ENCODE data around the gene CLDN12.

The CLDN12 gene

DNA sequence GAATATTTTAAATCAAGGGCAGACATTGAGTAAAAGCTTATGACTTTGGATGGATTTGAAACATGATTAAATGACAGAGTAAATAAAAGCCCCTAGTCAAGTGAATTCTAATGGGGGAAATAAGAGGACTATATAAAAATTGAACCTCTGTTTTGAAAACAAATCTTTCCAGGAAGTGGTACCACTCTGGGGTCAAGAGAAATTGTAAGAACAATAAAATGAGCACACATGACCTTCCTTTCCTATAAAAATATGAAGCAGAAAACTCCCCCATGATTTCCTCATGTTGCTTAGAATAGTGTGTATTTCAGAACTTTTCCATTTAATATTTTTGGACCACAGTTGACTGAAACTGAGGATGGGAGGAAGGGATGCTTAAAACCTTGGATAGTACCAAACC is 12.3 kb upstream of the CLDN12 start:
- TF ChIP-seq, protein P1, sequence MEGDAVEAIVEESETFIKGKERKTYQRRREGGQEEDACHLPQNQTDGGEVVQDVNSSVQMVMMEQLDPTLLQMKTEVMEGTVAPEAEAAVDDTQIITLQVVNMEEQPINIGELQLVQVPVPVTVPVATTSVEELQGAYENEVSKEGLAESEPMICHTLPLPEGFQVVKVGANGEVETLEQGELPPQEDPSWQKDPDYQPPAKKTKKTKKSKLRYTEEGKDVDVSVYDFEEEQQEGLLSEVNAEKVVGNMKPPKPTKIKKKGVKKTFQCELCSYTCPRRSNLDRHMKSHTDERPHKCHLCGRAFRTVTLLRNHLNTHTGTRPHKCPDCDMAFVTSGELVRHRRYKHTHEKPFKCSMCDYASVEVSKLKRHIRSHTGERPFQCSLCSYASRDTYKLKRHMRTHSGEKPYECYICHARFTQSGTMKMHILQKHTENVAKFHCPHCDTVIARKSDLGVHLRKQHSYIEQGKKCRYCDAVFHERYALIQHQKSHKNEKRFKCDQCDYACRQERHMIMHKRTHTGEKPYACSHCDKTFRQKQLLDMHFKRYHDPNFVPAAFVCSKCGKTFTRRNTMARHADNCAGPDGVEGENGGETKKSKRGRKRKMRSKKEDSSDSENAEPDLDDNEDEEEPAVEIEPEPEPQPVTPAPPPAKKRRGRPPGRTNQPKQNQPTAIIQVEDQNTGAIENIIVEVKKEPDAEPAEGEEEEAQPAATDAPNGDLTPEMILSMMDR (IDR thresholded peaks at IDR 0.05; ENCODE audit: insufficient read depth, low read length, poor library complexity, severe bottlenecking): no peak
- no peak overlapping the region for H3K4me3 ChIP-seq (replicated peaks; ENCODE audit: low read depth, low read length)
- H3K36me3 ChIP-seq (ENCODE audit: control insufficient read depth, insufficient read depth, low read length): no peaks in the 10 kb centered on the region
- no peak for DNase-seq (ENCODE audit: extremely low read depth, insufficient read length)
- no peaks in the 10 kb centered on the region for H3K27me3 ChIP-seq (replicated peaks; ENCODE audit: control insufficient read depth, insufficient read depth, low read length)

DNA sequence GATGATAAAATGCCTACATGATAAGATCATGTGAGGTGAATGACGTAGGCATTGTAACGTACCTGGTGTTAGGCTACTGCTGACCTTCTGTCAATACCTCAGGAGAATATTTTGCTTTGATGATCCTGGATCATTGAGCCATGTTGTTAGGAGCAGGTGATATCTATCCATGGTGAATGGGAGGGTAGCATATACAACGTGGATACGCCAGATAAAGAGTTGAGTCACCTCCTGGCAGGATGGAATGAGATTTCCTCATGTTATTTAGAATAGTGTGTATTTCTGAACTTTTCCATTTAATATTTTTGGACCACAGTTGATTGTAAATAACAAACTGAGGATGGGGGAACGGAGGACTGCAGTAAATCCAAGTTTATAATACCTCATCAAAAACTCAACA is 11.8 kb upstream of the CLDN12 start:
- no peaks in the 10 kb centered on the region for H3K36me3 ChIP-seq (ENCODE audit: control insufficient read depth, insufficient read depth, low read length)
- TF ChIP-seq, protein P1 (IDR thresholded peaks at IDR 0.05; ENCODE audit: insufficient read depth, low read length, poor library complexity, severe bottlenecking): no peak
- no peak overlapping the region for H3K4me3 ChIP-seq (replicated peaks; ENCODE audit: low read depth, low read length)
- no peaks in the 10 kb centered on the region for H3K27me3 ChIP-seq (replicated peaks; ENCODE audit: control insufficient read depth, insufficient read depth, low read length)
- DNase-seq (ENCODE audit: extremely low read depth, insufficient read length): no peak

DNA sequence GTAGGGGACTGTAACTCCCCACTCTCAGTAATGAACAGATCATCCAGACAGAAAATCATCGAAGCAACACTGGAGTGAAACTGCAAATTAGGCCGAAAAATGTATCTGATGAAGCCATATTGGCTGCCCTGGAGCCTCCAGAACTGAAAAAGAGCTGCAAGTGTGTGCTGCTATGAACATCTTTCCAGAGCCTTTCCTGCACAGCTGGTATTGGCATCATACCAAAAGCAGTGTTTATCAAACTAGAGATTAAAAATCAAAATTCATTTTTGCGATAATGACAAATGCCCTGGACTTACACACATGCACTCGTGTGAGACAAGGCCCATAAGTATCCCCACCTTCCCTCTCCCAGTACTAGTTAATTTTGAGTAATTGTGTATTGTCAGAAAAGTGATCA is 6.8 kb upstream of the CLDN12 start:
- no peak for DNase-seq (ENCODE audit: extremely low read depth, insufficient read length)
- no peaks in the 10 kb centered on the region for H3K36me3 ChIP-seq (ENCODE audit: control insufficient read depth, insufficient read depth, low read length)
- H3K27me3 ChIP-seq (replicated peaks; ENCODE audit: control insufficient read depth, insufficient read depth, low read length): no peaks in the 10 kb centered on the region
- H3K4me3 ChIP-seq (replicated peaks; ENCODE audit: low read depth, low read length): no peak overlapping the region
- TF ChIP-seq, protein P1 (IDR thresholded peaks at IDR 0.05; ENCODE audit: insufficient read depth, low read length, poor library complexity, severe bottlenecking): no peak

DNA sequence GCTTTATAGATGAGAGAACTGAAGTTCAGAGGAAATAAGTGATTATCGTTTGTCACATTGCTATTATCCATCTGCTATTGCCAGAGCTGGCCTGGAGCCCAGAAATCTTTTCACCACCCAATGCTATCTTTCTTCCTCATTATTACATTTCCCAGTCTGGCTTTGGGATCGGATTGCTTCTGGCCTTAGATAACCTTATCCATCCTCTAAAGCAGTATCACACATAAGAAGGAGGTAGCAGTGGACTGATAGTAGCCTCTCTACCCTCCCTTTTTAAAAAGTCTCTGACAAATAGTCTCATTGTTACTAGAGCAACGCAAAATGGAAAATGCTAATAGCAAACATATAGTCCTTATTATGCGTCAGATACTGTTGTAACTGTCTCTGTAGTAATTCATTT is 1.3 kb upstream of the CLDN12 start:
- H3K27me3 ChIP-seq (replicated peaks; ENCODE audit: control insufficient read depth, insufficient read depth, low read length): no peaks in the 10 kb centered on the region
- H3K36me3 ChIP-seq (ENCODE audit: control insufficient read depth, insufficient read depth, low read length): no peaks in the 10 kb centered on the region; the same call in none of the 2 replicates
- DNase-seq (ENCODE audit: extremely low read depth, insufficient read length): no peak
- no peak overlapping the region for H3K4me3 ChIP-seq (replicated peaks; ENCODE audit: low read depth, low read length)
- TF ChIP-seq, protein P1 (IDR thresholded peaks at IDR 0.05; ENCODE audit: insufficient read depth, low read length, poor library complexity, severe bottlenecking): no peak

DNA sequence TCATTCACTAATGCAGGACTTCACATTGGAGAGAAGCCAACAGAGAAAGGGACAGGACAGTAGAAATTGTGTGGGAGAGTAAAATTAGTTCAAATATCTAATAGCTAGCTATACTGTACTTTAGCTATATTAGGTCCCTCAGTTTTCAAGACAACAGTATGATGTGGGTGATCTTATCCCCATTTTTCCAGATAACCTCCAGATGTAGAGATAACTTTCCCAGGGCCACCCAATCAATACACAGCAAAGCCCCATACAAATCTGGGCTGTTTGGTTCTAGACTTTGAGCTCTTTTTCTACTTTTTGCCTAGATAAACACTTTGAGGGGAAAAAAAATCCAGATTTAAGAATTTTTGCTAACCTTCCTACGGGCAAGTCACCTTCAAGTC is 482 bp upstream of the CLDN12 start:
- no peaks in the 10 kb centered on the region; the same call in none of the 2 replicates for H3K36me3 ChIP-seq (ENCODE audit: control insufficient read depth, insufficient read depth, low read length)
- TF ChIP-seq, protein P1 (IDR thresholded peaks at IDR 0.05; ENCODE audit: insufficient read depth, low read length, poor library complexity, severe bottlenecking): no peak
- peak overlapping the region; percentile 69 for H3K4me3 ChIP-seq (replicated peaks; ENCODE audit: low read depth, low read length)
- no peak for DNase-seq (ENCODE audit: extremely low read depth, insufficient read length)
- H3K27me3 ChIP-seq (replicated peaks; ENCODE audit: control insufficient read depth, insufficient read depth, low read length): no peaks in the 10 kb centered on the region

DNA sequence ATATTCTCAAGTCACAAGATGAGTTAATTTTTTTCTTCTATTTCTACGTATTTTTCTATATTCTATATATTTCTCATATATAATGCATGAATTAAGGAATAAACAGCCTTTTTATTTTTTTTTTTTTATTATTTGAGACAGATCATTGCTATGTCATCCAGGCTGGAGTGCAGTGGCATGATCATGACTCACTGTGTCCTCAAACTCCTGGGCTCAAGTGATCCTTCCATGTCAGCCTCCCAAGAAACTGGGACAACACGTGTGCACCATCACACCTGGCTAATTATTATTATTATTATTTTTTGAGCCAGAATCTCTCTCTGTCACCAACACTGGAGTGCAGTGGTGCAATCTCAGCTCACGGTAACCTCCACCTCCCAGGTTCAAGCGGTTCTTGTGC is 1.5 kb downstream of the CLDN12 start:
- DNase-seq (ENCODE audit: extremely low read depth, insufficient read length): no peak
- no peaks in the 10 kb centered on the region; the same call in none of the 2 replicates for H3K36me3 ChIP-seq (ENCODE audit: control insufficient read depth, insufficient read depth, low read length)
- TF ChIP-seq, protein P1 (IDR thresholded peaks at IDR 0.05; ENCODE audit: insufficient read depth, low read length, poor library complexity, severe bottlenecking): no peak
- H3K27me3 ChIP-seq (replicated peaks; ENCODE audit: control insufficient read depth, insufficient read depth, low read length): no peaks in the 10 kb centered on the region
- H3K4me3 ChIP-seq (replicated peaks; ENCODE audit: low read depth, low read length): no peak overlapping the region

Measured in GM06990 (cell line).